Fibroblast of skin of abdomen (primary cell): ENCODE results near the gene DDIT4.

ENCODE experiments used
- DNase-seq: peaks from one replicate; pipeline ENCODE4 v3.0.0-alpha.2; 2013

The DDIT4 gene

GRCh38 chr10:72318418-72319262 lies 44.9 kb downstream of the DDIT4 start:
- DNase-seq = no peak

DNA sequence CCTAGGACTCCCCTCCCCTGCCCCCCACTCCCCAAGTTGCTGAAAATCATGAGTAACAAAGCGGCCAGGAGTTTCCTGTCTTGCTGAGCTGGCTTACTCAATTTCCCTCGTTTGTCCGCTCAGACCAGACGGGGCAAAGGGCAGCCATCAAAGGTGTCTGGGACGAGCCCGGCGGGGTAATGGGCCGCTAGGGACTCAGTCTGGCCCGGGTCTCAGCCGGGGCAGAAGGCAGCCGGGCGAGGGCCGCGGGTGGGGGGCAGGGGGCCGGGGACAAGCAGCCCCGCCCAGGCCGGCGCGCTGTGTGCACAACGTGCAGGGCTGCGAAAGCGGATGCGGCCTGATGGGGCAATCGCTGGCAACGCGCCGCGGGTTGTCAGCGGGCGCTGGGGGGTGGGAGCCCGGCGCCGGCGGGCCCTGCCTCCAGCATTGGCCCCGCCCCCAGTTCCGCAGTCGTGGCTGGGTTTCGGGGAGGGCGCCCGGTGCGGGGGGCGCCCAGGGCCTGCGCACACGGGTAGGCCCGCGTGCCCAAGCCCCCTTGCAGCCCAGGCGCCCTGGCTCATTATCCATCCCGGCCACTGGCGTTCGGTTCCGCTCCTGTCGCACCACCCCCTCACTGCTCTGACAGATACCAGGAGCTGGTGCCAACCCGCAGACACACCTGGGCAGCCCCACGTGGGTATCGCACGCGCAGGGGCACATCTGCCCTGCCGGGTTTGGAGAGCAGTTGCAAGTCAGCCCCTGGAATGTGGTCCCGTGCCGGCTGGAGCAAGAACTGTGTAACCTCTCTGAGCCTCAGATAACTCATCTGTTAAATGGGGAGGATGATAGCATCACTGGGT lies 45.9 kb downstream of the DDIT4 start:
- DNase-seq = peak; percentile 96

DNA sequence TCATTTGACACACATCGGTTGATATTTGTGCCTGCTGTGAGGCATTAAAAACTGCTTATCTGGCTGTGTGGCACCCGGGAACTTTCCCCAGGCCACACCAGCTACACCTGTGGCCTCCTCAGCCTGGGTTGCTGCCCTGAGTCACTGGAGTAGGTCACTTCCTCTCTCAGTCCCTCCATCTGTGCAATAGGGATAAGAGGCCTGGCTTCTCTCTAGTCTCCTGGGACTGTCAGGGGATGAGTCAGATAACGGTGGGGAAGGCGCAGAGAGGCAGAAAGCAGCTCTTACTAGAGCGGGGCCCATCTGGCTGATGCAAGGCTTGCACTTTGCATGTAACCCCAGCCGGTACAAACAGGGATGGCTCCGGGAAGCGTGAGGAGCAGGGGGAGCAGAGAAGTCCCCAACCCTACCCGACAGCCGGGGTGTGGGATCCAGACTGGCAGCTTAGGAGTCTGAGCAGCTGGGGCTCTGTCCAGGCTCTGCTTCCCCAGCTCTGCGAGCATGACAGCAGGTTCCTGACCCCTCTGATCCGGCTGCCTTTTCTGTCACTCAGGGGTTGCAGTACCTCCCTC lies 47.0 kb downstream of the DDIT4 start:
- DNase-seq = peak; percentile 100

DNA sequence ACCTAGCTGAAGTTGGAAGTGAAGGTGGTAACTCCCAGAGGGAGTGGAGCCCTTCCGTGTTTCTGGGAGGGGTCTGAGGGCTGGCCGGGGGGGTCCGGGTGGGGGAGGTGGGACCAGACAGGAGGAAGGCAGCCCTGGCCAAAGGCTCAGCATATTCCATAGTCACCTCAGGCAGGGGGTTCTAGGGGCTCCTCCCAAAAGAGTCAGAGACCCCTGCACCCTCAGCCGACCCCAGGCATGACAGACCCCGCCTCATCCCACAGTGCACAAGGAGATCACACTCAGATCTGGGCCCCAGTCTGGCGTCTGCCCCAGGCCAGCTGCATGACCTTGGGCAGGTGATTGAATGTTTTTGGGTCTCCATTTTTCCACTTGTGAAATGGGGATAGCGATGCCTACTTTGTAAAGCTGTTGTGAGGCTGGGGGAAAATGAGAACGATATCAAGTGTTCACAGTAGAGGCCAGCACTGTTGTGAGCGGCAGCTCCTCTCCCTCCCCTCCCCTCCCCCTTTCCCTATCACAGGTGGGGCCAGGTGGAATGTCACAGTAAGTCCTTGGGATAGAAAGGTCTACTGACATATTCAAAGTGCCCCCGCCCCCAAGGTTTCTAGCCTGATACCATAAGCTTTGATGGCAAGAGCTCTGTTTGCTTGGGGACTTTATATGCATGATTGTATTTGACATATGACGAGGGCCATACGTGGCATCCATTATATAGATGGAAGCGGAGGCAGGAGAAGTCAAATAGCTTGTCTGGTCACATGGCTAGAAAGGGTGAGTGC lies 47.7 kb downstream of the DDIT4 start:
- DNase-seq = no peak

- no peak for DNase-seq
Observed at GRCh38 chr10:72322030-72322279, 48.2 kb downstream of the DDIT4 start.

- DNase-seq = no peak
Observed at GRCh38 chr10:72322280-72323058, 48.7 kb downstream of the DDIT4 start.

DNA sequence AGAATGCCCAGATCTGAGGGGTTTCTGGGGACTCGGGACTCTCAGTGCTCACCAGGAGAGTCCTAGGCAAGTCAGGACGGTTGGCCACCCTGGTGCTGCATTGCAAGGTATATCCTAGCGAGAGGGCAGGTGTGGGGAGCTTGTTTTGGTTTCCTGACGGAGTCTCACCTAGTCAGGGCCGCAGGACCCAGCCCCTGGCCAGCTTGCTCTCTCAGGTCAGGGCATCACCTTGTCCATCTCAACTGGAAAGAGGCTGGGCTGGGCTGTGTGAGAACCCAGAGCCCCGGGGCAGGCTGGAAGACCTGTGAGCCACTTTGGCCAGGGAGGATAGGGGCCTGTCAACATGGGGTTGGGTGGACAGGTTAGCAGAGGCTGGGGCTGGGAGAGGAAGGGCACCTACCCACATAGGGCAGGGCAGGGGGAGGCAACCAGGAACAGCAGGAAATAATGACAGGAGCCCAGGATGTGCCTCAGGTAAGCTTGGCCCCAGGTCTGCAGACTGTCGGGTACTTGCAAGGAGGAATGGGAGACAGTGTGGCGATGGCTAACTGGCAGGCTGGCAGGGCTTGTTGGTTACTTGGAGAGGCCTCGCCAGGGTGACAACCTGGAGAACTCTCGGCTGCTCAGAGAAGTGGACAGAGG lies 49.5 kb downstream of the DDIT4 start:
- DNase-seq = no peak

- DNase-seq = no peak
Observed at GRCh38 chr10:72323771-72324191, 50.1 kb downstream of the DDIT4 start.
